ENCODE measurements around the gene KCNAB2. TPM values are rescaled to one million over a fixed set of nuclear protein-coding genes. Genes with fewer than 3 reads are reported as not detected.
A peak's percentile ranks its signal among the peaks of the same experiment; 100 is the strongest.

KCNAB2 gene
- total RNA-seq, 4 donors from 2014 or later, result 4.2 to 12.0 (median 10.0) TPM

- 85 to 86% methylated on average over 12 of the region's 14 CpGs for WGBS, 2 donors
- DNase-seq (ENCODE audit: low spot score in 2 of 2), result no peak
- no peak for TF ChIP-seq CTCF (IDR thresholded peaks at IDR 0.05)
- no peak for TF ChIP-seq POLR2A (IDR thresholded peaks at IDR 0.05)
- intact Hi-C loops (cut with DNase I; ENCODE audit: low total_unique reads), result no loop called here
- H3K4me3 ChIP-seq (ENCODE audit: low read depth, poor library complexity, severe bottlenecking), result no peak overlapping the region
Observed at GRCh38 chr1:6048179-6048867, 2.6 kb downstream of the KCNAB2 start.

GRCh38 chr1:6049419-6049818, 3.7 kb downstream of the KCNAB2 start:
- H3K4me3 ChIP-seq (ENCODE audit: low read depth, poor library complexity, severe bottlenecking), result no peak overlapping the region
- intact Hi-C loops (cut with DNase I; ENCODE audit: low total_unique reads), result no loop called here
- 85% methylated on average over 4 to 6 of the region's 6 CpGs for WGBS, 2 donors
- TF ChIP-seq CTCF (IDR thresholded peaks at IDR 0.05), result no peak
- no peak for TF ChIP-seq POLR2A (IDR thresholded peaks at IDR 0.05)
- no peak for DNase-seq (ENCODE audit: low spot score in 2 of 2)

- 95% methylated on average over 19 to 23 of the region's 23 CpGs for whole genome bisulfite sequencing, 2 donors
- no peak overlapping the region for H3K4me3 ChIP-seq (ENCODE audit: low read depth, poor library complexity, severe bottlenecking)
- TF ChIP-seq POLR2A (IDR thresholded peaks at IDR 0.05), result no peak
- TF ChIP-seq CTCF (IDR thresholded peaks at IDR 0.05), result no peak
- intact Hi-C loops (cut with DNase I; ENCODE audit: low total_unique reads), result loop anchor here (10.0 kb wide), 1 partner anchor 193 kb away; the partner anchor contains the start of gene HES3
- no peak for DNase-seq (ENCODE audit: low spot score in 2 of 2)
Observed at GRCh38 chr1:6051423-6051822, 5.7 kb downstream of the KCNAB2 start.

GRCh38 chr1:6052543-6053205, 7.0 kb downstream of the KCNAB2 start:
- intact Hi-C loops (cut with DNase I; ENCODE audit: low total_unique reads), result loop anchor here (10.0 kb wide), 1 partner anchor 192 kb away; the partner anchor contains the start of gene HES3
- H3K4me3 ChIP-seq (ENCODE audit: low read depth, poor library complexity, severe bottlenecking), result no peak overlapping the region
- WGBS, 2 donors, result 11 to 14% methylated on average over 16 of the region's 16 CpGs
- TF ChIP-seq CTCF (IDR thresholded peaks at IDR 0.05) (no peak), POLR2A (IDR thresholded peaks at IDR 0.05) (no peak)
- peak in 1 of 2 donors; percentile 45 for DNase-seq (ENCODE audit: low spot score in 2 of 2)

- intact Hi-C loops (cut with DNase I; ENCODE audit: low total_unique reads), result loop anchor here (10.0 kb wide), 1 partner anchor 192 kb away; the partner anchor contains the start of gene HES3
- 25 to 26% methylated on average over 8 of the region's 8 CpGs for WGBS, 2 donors
- DNase-seq (ENCODE audit: low spot score in 2 of 2), result no peak
- TF ChIP-seq POLR2A (IDR thresholded peaks at IDR 0.05) (no peak), CTCF (IDR thresholded peaks at IDR 0.05) (no peak)
- H3K4me3 ChIP-seq (ENCODE audit: low read depth, poor library complexity, severe bottlenecking), result no peak overlapping the region
Observed at GRCh38 chr1:6053206-6053546, 7.5 kb downstream of the KCNAB2 start.

Measured in lower leg skin (tissue), 4 donors.